ENCODE results near the gene GHR.

GHR gene

DNA sequence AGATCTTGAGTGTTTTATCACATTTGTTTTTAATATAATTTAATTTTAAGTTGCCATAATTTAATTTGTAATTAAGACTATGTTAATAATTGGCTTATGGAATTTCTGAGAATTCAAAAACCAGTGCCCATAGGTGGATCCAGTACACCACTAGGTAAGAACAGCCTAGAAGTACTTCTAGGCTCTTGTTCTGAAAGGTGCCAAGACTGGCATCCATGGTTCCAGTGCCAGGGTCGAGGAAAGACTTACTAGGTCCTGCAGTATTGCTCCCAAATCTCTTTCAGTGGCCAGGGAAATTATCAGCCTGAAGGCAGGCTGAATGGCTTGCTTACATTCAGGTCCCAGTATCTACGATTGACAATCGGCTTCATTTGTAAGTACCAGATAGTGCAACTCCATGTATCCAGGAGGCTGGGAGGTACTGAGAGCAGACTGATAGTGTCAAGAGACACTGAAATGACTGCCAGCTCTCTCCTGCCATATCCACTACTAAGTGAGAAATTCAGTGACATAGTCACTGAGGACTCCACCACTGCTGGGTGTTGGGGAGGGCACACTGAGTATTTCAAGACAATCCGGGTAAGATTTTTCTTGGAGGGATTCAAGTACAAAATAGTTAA is 174.2 kb downstream of the GHR start:
- DNase-seq = no peak

DNA sequence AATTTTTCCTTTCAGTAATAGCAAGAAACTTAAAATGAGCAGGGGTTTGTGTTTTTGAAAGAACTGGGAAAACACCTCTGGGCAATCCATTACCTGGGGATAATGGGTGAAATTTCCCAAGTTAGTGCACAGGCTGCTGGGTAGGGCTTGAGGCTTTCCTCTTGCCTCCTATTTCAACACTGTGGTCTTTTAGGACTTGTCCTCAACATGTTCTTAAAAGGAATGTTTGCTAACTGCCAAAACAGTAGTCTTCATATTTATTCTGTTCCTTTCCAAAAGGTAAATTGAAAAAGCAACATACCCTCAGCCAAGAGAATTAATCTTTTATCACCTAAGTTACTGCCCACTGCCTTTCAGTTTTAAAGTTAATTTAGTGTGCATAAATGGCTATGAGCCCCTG is 175.1 kb downstream of the GHR start:
- DNase-seq = no peak

GRCh38 chr5:42599106-42599505 is 175.9 kb downstream of the GHR start:
- DNase-seq = no peak

- DNase-seq = no peak
Measured at GRCh38 chr5:42600441-42600840, 177.2 kb downstream of the GHR start.

DNA sequence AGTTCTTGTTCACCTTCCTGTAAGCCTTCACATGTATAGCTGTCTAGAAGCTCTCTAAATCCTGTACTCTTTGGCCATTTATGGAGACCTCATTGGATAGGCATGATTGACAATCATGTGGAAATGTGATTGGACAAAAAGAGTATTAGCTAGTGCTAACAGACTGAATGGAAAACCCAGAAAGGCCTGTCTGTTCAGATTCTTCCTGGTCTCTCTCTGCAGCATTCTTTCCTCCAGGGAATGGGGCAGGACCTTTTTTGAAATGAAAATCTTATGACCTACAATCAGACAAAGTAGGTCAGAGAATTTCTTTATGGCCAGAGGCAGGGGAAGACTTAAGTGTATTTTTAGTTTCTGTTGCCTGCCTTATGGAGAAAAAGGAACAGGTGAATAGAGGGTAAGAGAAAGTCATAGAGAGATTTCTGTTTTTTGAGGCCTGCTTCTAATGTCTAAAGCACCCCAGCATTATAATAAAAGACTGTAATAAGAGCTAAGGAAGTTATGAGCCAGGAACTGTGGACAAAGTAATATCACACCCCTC is 181.0 kb downstream of the GHR start:
- DNase-seq = no peak

DNA sequence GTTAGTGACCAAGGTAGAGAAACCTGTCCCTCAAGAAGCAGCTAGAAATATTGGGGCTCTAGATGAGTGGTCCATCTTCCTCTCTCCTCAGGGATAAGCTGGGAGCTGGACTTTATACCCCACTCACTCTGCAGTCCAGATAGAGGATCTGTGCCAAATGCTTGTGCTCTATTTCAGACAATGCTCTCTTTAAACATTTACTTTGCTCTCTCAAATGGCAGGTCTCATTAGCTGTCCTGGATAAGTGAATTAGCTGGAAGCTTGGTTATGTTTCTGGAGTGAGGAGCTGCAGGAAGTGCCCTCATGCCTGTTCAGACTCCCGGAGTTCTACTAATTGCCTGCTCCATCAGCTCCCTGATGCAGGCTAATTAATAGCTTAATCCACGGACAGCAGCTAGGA is 182.3 kb downstream of the GHR start:
- no peak for DNase-seq

GRCh38 chr5:42606464-42606869 is 183.2 kb downstream of the GHR start:
- no peak for DNase-seq

GRCh38 chr5:42611437-42611836 is 188.2 kb downstream of the GHR start:
- DNase-seq = no peak

DNA sequence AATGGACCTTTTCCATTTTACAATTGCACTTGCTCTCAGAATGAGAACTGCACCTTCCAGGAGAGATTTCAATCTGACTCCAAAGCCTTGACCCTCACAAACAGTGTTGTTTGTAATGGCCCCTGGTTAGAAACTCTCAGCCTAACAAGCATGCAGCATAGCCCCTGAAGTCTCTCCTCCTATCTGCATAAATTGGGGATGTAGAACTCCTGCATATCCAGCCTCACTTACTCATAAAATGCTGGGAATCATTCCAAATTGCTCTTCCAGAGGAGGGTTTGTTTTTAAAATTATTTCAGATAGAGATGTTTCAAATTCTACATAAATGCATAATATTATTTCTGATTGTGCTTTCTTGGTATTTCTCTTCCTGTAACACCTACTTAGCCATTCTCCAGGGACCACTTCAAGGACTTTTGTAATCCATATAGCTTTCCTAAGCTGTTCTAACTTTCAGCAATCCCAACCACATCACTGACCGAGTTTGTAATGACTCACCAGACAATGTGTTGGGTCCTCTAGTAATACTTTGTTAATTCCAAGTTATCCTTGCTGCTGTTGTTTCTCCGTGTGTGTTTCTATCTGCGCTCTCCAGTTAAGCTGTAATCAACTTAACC is 189.6 kb downstream of the GHR start:
- DNase-seq = no peak

GRCh38 chr5:42614509-42614908 is 191.3 kb downstream of the GHR start:
- DNase-seq = no peak

GRCh38 chr5:42620579-42621216 is 197.5 kb downstream of the GHR start:
- DNase-seq = peak in 2 of 56 donors; percentile 4 to 16

GRCh38 chr5:42621242-42621641 is 198.0 kb downstream of the GHR start:
- DNase-seq = no peak

DNA sequence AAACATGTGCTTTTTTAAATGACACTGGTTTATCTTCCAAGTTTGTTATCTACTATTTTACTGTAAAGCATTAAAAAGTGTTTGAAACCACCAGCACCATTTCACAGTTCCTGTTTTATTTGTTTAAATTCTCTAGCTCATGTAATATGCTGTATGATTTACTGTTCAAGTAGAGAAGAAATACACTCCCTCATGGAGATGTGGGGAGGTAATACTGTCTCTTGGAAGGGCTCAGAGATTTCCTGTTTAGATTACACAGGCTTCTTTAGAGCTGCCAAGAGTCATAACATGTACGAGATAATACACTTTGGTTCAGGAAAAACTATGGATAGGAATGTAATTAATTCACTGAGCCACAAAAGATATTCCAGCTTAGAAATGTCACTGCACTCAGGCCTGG is 198.4 kb downstream of the GHR start:
- no peak for DNase-seq

- DNase-seq = no peak
Measured at GRCh38 chr5:42624912-42625311, 201.7 kb downstream of the GHR start.

DNA sequence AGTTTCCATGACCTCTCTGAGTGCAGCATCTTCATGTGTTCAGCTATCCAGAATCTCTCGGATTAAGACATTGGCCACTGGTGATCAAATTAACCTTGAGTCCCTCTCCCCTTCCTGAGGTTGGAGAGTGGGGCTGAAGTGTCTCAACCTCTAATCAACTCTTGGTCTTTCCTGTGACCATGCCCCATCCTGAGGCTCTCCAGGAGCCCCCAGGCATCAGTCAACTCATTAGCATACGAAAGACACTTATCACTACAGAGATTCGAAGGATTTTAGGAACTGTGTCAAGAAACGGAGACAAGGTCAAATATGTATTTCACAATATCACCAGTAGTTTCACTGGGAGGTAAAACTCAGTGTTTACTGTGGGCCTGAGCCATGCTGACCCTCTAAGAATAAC is 203.2 kb downstream of the GHR start:
- DNase-seq = no peak

DNA sequence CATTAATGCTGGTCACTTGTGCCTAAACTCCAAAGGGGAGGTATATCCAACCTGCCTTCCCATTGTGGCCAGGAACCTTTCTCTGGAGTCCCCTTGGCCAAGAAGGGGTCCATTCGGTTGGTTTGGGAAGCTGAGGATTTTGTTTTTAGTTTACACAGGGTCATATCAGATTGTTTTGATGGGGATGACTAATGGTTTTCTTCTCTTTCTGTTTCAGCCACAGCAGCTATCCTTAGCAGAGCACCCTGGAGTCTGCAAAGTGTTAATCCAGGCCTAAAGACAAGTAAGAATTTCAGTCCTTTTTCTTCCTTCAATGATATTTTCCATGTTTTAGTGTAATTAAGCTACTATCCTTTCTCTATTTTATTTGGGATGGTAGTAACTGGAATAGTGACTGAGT is 205.6 kb downstream of the GHR start:
- DNase-seq = no peak

DNA sequence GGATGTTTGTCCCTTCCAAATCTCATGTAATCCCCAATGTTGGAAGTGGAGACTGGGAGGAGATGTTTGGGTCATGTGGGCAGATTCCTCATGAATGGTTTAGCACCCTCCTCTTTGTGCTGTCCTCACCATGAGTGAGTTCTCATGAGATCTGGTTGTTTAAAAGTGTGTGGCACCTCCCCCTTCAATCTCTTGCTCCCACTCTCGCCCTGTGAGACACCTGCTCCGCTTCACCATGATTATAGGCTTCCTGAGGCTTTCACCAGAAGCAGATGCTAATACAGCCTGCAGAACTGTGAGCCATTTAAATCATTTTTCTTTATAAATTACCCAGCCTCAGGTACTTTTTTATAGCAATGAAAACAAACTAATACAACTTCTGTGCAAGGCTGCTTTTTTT is 206.0 kb downstream of the GHR start:
- DNase-seq = no peak

- no peak for DNase-seq
Measured at GRCh38 chr5:42631241-42631640, 208.0 kb downstream of the GHR start.

DNA sequence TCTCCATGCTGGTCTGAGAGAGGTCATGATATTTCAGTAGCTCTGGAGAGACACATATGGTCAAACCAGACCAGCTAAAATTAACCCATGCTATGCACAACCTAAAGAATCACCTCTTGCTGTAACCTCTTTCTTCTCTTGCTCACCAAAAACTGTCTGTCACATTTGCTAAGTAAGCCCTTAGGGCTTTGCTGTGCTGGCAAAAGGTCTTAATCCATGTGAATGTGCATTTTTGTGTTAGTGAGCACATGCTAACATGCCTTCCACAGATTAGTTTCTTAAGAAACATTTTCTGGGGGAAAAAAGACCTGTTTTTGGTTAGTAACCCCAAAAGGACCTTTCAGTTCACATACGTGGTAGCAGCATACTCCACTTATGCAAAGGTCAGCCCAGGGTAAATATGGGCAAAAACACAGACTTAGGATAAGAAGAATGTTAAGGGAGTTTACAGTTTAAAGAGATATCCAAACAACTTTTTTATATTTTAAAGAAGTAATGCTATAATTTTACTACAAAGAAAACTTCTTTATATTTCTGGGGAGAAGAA is 209.2 kb downstream of the GHR start:
- DNase-seq = no peak

DNA sequence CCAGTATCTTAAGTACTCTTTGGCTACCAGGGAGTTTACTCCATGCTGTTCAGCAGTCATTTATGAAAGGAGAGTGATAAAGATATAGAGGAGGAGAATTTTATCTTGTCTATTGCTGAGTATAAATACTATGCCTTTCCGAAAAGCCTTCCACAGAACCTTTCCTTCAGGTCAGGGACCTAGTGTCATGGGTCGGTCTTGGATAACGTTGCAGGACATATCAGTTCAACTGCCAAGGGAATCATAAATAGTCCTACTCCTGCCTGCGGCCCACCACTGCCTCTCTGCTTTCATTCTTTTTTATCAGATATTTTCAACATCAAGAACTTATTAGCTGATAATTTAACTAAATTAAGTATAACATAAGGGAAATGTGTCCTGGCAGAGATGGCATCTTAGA is 211.3 kb downstream of the GHR start:
- DNase-seq = no peak

GRCh38 chr5:42636425-42636824 is 213.2 kb downstream of the GHR start:
- DNase-seq = no peak

GRCh38 chr5:42636946-42637345 is 213.7 kb downstream of the GHR start:
- DNase-seq = no peak

- DNase-seq = no peak
Measured at GRCh38 chr5:42638972-42639371, 215.7 kb downstream of the GHR start.
